HepG2 (cell line): Measurements from ENCODE around the gene PARP16. TPM values are rescaled to one million over a fixed set of nuclear protein-coding genes. Genes with fewer than 3 reads are reported as not detected.
A peak's percentile ranks its signal among the peaks of the same experiment; 100 is the strongest.

Experiments
- CENPBD1 ChIP-seq: sonication (generic); formaldehyde crosslinking; IDR thresholded peaks from 2 replicates; pipeline ENCODE4 v1.8.0; 2022; ENCODE audit warnings: missing genetic modification reagents, low read depth, mild to moderate bottlenecking, borderline replicate concordance
- CENPT ChIP-seq: sonication (generic); formaldehyde crosslinking; IDR thresholded peaks from 2 replicates; pipeline ENCODE4 v1.8.0; 2022; ENCODE audit warnings: low read depth, mild to moderate bottlenecking, moderate library complexity, missing genetic modification reagents
- DNMT1 ChIP-seq: sonication (generic); formaldehyde crosslinking; IDR thresholded peaks from 2 replicates; pipeline ENCODE4 v1.5.1; 2020; ENCODE audit warnings: mild to moderate bottlenecking, missing genetic modification reagents
- HNRNPK ChIP-seq: fragments of 200-400 bp; formaldehyde crosslinking; IDR thresholded peaks from 2 replicates; pipeline ENCODE4 v1.6.1; 2018; ENCODE audit warnings: low read length, low read depth, moderate library complexity, mild to moderate bottlenecking; ENCODE audit not compliant: poor library complexity, severe bottlenecking
- IRF9 ChIP-seq: sonication (generic); formaldehyde crosslinking; IDR thresholded peaks from 2 replicates; pipeline ENCODE4 v1.8.0; 2022; ENCODE audit warnings: missing genetic modification reagents, mild to moderate bottlenecking, borderline replicate concordance
- SMARCC2 ChIP-seq: fragments of 450-650 bp; IDR thresholded peaks from 2 replicates; pipeline ENCODE4 v1.6.1; 2017; ENCODE audit warnings: antibody characterized with exemption, mild to moderate bottlenecking
- SOX13 ChIP-seq, 3 experiments: fragments of 450-650 bp in 1 of 3; sonication (generic) in 1 of 3; formaldehyde crosslinking in 1 of 3; IDR thresholded peaks in 2 of 3; conservative IDR thresholded peaks in 1 of 3; 2 replicates each; pipeline versions ENCODE4 v1.5.0 to v1.6.1; 2016 to 2020; ENCODE audit warnings: antibody characterized with exemption in 1 of 3, mild to moderate bottlenecking in 1 of 3, missing compliant biosample characterization in 1 of 3, missing genetic modification reagents in 1 of 3, moderate library complexity in 1 of 3
- SPEN ChIP-seq: sonication (generic); formaldehyde crosslinking; IDR thresholded peaks from 2 replicates; pipeline ENCODE4 v1.5.1; 2020; ENCODE audit warnings: low read depth, mild to moderate bottlenecking, missing genetic modification reagents
- TFDP1 ChIP-seq: IDR thresholded peaks from 2 replicates; pipeline ENCODE4 v1.6.1; 2016; ENCODE audit warnings: missing compliant biosample characterization, missing genetic modification reagents, borderline replicate concordance
- XRCC5 ChIP-seq: fragments of 200-400 bp; formaldehyde crosslinking; optimal IDR thresholded peaks from 2 replicates; pipeline ENCODE3; 2017; ENCODE audit warnings: mild to moderate bottlenecking, low read length
- ZBTB25 ChIP-seq: IDR thresholded peaks from 2 replicates; pipeline ENCODE4 v1.6.1; 2018; ENCODE audit warnings: missing genetic modification reagents
- ZNF550 ChIP-seq: sonication (generic); formaldehyde crosslinking; IDR thresholded peaks from 2 replicates; pipeline ENCODE4 v1.4.0; 2020; ENCODE audit warnings: mild to moderate bottlenecking, missing genetic modification reagents, borderline replicate concordance
- ZNF557 ChIP-seq: sonication (generic); formaldehyde crosslinking; IDR thresholded peaks from 2 replicates; pipeline ENCODE4 v1.4.0; 2020; ENCODE audit warnings: missing genetic modification reagents
- ZNF709 ChIP-seq: sonication (generic); formaldehyde crosslinking; IDR thresholded peaks from 2 replicates; pipeline ENCODE4 v1.5.0; 2020; ENCODE audit warnings: mild to moderate bottlenecking, missing genetic modification reagents
- ZNF740 ChIP-seq: sonication (generic); formaldehyde crosslinking; IDR thresholded peaks from 2 replicates; pipeline ENCODE4 v1.4.0; 2020; ENCODE audit warnings: missing genetic modification reagents
- ZNF800 ChIP-seq: sonication (generic); formaldehyde crosslinking; IDR thresholded peaks from 2 replicates; pipeline ENCODE4 v1.4.0; 2020; ENCODE audit warnings: missing genetic modification reagents
- ZNF891 ChIP-seq: sonication (generic); formaldehyde crosslinking; IDR thresholded peaks from 2 replicates; pipeline ENCODE4 v1.5.0; 2020; ENCODE audit warnings: mild to moderate bottlenecking, missing genetic modification reagents
- ZSCAN20 ChIP-seq: sonication (generic); formaldehyde crosslinking; IDR thresholded peaks from 2 replicates; pipeline ENCODE4 v1.4.0; 2020; ENCODE audit warnings: missing genetic modification reagents, mild to moderate bottlenecking, borderline replicate concordance
- polyA plus RNA-seq, 8 experiments: library from polyadenylated mRNA; depleted of rRNA in 3 of 8; stranded (reverse) in 7 of 8; unstranded in 1 of 8; fragments of >200 nt; fragmentation: Illumina TruSeq in 4 of 8; extraction: Trizol in 4 of 8; gene quantifications; 2 replicates each; pipeline versions ENCODE4 v1.2.1 to v1.2.3, GENCODE V29; 2011 to 2016; ENCODE audit warnings: low read depth in 4 of 8, missing spikeins in 1 of 8, mixed read lengths in 1 of 8; ENCODE audit not compliant: insufficient read depth in 1 of 8
- total RNA-seq, 5 experiments: library from RNA; depleted of rRNA; stranded (reverse); fragments of >200 nt; fragmentation: Illumina TruSeq; extraction: Trizol; gene quantifications; 2 replicates each; pipeline ENCODE4 v1.2.3, GENCODE V29; 2016; ENCODE audit warnings: low read depth in 1 of 5

Gene PARP16
- total and polyA plus RNA-seq, 2 of the 13 experiments (the other 11 are each of a cell fraction or from before 2014, with no cell fraction given): 6.8 to 7.6 TPM

GRCh38 chr15:65286704-65287519 is at the start of gene PARP16 (continued):
- no peak; the same call in 1 of the 2 replicates for TF ChIP-seq ZNF800
- TF ChIP-seq XRCC5: no peak
- peak; percentile 54 for TF ChIP-seq HNRNPK
- 0 out of 2 replicates have a peak, but pooled peaks have one; percentile 42 for TF ChIP-seq ZSCAN20 (CRISPR knock-in tag)
- peak; percentile 61 for TF ChIP-seq SPEN (CRISPR knock-in tag)
- no peak; the same call in 1 of the 2 replicates for TF ChIP-seq IRF9
- no peak for TF ChIP-seq ZNF550
- no peak for TF ChIP-seq DNMT1 (CRISPR knock-in tag)
- TF ChIP-seq ZBTB25 (CRISPR knock-in tag): peak; percentile 72; the same call in 1 of the 2 replicates
- peak; percentile 50 for TF ChIP-seq ZNF557
- peak; percentile 89 for TF ChIP-seq TFDP1
- TF ChIP-seq CENPBD1 (CRISPR knock-in tag): peak; percentile 32; the same call in 1 of the 2 replicates
- TF ChIP-seq CENPT (CRISPR knock-in tag): peak; percentile 17; the same call in 1 of the 2 replicates
- TF ChIP-seq ZNF740: peak; percentile 71; the same call in 1 of the 2 replicates
- TF ChIP-seq SOX13 (IDR thresholded peaks at IDR 0.05): peak; percentile 47; the same call in 1 of the 2 replicates
- peak in 1 of 2 experiments; percentile 63; a peak in 2 of 4 replicates for TF ChIP-seq SOX13 (CRISPR knock-in tag; conservative IDR thresholded peaks at IDR 0.05 in 1 of 2, IDR thresholded peaks at IDR 0.05 in 1 of 2)
- TF ChIP-seq ZNF891: no peak
- no peak for TF ChIP-seq SMARCC2
- peak; percentile 88; the same call in 1 of the 2 replicates for TF ChIP-seq ZNF709 (CRISPR knock-in tag)
